PC-9 (cell line): ENCODE data around the gene VEPH1.

Experiments
- CTCF ChIP-seq: fragments of 200-600 bp; sonication (generic); conservative IDR thresholded peaks from 2 replicates; pipeline ENCODE4 v1.6.1; 2017; ENCODE audit warnings: mixed run types, antibody characterized with exemption, mild to moderate bottlenecking, moderate library complexity
- EZH2 ChIP-seq: fragments of 200-600 bp; sonication (generic); IDR thresholded peaks from 2 replicates; pipeline ENCODE4 v1.8.0; 2017; ENCODE audit warnings: antibody characterized with exemption, low read depth

- no peak for TF ChIP-seq CTCF
- TF ChIP-seq EZH2: no peak
Observed at GRCh38 chr3:157429708-157430107, 73.5 kb downstream of the VEPH1 start.
